LoVo (cell line): ENCODE results near the gene MRPL3.
"Not testable (repeated sequence)": the region's sequence is repeated elsewhere in the genome, so short reads cannot be mapped to it uniquely, and the experiment has no call there.

ENCODE experiments used
- DNase-seq: peaks from one replicate; pipeline ENCODE4 v3.0.0-alpha.2; 2016; ENCODE audit warnings: low spot score

MRPL3 gene

GRCh38 chr3:131494706-131495105, 8.1 kb downstream of the MRPL3 start:
- DNase-seq = no peak

GRCh38 chr3:131491775-131492174, 11.0 kb downstream of the MRPL3 start:
- DNase-seq = no peak

GRCh38 chr3:131491084-131491483, 11.7 kb downstream of the MRPL3 start:
- no peak for DNase-seq

- not testable (repeated sequence) for DNase-seq
Measured at GRCh38 chr3:131486545-131486944, 16.2 kb downstream of the MRPL3 start.

- DNase-seq = no peak
Measured at GRCh38 chr3:131485119-131485518, 17.7 kb downstream of the MRPL3 start.

- no peak for DNase-seq
Measured at GRCh38 chr3:131484496-131485111, 18.2 kb downstream of the MRPL3 start.

- no peak for DNase-seq
Measured at GRCh38 chr3:131480116-131480515, 22.7 kb downstream of the MRPL3 start.

GRCh38 chr3:131477813-131478212, 25.0 kb downstream of the MRPL3 start:
- no peak for DNase-seq

GRCh38 chr3:131474115-131474514, 28.7 kb downstream of the MRPL3 start:
- DNase-seq = no peak

GRCh38 chr3:131470377-131470776, 32.4 kb downstream of the MRPL3 start:
- no peak for DNase-seq

GRCh38 chr3:131458653-131459052, 44.1 kb downstream of the MRPL3 start:
- no peak for DNase-seq

- DNase-seq = no peak
Measured at GRCh38 chr3:131457220-131457619, 45.6 kb downstream of the MRPL3 start.

GRCh38 chr3:131454501-131454900, 48.3 kb downstream of the MRPL3 start:
- DNase-seq = no peak

- DNase-seq = no peak
Measured at GRCh38 chr3:131453533-131453932, 49.2 kb downstream of the MRPL3 start.

GRCh38 chr3:131447349-131447748, 55.4 kb downstream of the MRPL3 start:
- no peak for DNase-seq

GRCh38 chr3:131444180-131444579, 58.6 kb downstream of the MRPL3 start:
- DNase-seq = no peak

GRCh38 chr3:131439084-131439483, 63.7 kb downstream of the MRPL3 start:
- no peak for DNase-seq

GRCh38 chr3:131435000-131435399, 67.8 kb downstream of the MRPL3 start:
- DNase-seq = no peak

- no peak for DNase-seq
Measured at GRCh38 chr3:131432441-131432840, 70.3 kb downstream of the MRPL3 start.

- no peak for DNase-seq
Measured at GRCh38 chr3:131431754-131432153, 71.0 kb downstream of the MRPL3 start.

GRCh38 chr3:131427226-131427625, 75.5 kb downstream of the MRPL3 start:
- DNase-seq = no peak

- no peak for DNase-seq
Measured at GRCh38 chr3:131421957-131422498, 80.7 kb downstream of the MRPL3 start.

GRCh38 chr3:131421301-131421700, 81.5 kb downstream of the MRPL3 start:
- DNase-seq = no peak

GRCh38 chr3:131417751-131418150, 85.0 kb downstream of the MRPL3 start:
- DNase-seq = no peak
